HG03135 (cell line): Measurements from ENCODE around the gene KLF3.
"Not testable (repeated sequence)": the region's sequence is repeated elsewhere in the genome, so short reads cannot be mapped to it uniquely, and the experiment has no call there.

Experiments used
- ATAC-seq: cut with Tn5 transposase; IDR thresholded peaks from one replicate; pipeline ENCODE4 v1.9.1; 2021; ENCODE audit warnings: mild to moderate bottlenecking, moderate library complexity; ENCODE audit not compliant: unreplicated experiment

KLF3 gene

DNA sequence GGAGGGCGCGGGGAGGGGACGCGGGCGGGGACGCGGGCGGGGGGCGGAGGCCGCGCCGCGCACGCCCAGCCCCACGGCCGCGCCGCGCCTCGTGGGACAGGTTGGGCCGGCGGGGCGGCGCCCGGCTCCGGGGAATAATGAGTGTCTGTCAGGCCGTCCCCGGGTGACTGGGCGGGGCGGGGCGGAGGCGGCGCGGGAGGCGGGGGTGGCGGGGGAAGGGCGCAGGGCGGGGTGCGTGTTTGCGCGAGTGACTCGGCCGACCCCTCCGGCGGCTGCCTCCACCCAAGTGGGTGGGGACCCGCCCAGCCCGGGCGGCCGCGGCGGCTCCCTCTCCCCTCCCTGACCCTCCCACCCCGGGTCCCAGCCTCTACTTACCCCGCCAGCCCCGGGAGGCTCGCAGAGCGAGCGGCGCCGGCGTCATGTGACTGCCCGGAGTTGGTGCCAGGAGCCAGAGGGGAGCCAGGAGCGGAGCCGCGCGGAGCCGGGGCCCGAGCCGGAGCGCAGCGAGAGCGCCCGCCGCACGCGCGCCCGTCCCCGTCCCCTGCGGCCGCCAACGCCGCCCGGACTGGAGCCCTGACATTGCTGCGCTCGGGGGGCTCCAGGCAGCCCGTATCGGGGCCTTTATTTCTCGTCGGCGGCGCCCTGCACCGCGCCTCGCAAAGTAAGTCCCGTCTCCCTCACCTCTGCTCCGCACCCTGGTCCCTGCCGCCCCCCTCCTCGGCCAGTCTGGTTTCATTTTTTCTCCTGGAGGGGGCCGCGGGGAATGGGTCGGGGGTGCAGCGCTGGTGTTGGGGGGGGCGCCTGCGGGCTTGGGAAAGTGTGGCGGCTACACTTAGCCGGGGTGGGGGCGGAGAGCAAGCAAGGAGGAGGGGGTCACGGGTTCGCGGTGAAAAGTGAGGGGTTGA is at the start of gene KLF3:
Gene KLF3 (plus strand): TSS at position 399 of the 905 bp plus-strand sequence. CDS start 16,427 bp downstream, outside the sequence.
- peak; percentile 74 for ATAC-seq

GRCh38 chr4:38614231-38614630 is 49.8 kb upstream of the KLF3 start:
- ATAC-seq = no peak

GRCh38 chr4:38615847-38616246 is 48.2 kb upstream of the KLF3 start:
- ATAC-seq = no peak

DNA sequence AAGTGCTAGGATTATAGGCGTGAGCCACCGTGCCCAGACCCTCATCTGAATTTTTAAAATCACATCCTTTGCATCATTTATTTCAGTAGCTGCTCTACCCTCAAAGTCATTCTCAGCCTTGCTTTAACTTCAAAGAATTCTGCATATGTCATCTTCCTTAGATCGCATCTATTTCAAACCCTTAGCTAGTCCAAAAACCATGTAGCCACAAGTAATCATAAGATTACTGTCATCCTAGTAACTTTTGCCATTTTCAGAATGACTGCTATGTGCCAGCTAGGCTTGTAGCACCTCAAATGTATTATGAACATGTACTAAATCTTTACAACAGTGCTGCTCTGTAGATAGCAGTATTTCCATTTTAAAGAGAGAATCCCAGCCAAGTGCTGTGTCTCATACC is 45.5 kb upstream of the KLF3 start:
- no peak for ATAC-seq

DNA sequence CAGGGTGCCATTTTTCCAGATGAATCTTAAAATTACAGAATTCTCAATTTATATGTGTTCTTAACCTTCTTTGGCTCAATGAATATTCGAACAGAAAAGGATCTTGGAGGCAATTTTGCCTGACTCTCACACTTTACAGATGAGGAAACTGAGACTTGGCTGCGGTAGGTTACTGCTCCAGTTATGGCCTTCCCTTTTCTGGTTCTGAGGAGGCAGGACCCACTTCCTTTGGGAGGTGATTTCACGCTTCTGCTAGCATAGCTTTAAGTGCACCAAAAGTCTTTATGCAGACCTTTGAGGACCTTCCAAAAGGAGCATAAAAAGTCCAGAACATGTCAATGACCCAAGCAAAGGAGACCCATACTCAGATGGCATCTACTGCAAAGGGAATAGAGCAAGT is 44.7 kb upstream of the KLF3 start:
- ATAC-seq = no peak

DNA sequence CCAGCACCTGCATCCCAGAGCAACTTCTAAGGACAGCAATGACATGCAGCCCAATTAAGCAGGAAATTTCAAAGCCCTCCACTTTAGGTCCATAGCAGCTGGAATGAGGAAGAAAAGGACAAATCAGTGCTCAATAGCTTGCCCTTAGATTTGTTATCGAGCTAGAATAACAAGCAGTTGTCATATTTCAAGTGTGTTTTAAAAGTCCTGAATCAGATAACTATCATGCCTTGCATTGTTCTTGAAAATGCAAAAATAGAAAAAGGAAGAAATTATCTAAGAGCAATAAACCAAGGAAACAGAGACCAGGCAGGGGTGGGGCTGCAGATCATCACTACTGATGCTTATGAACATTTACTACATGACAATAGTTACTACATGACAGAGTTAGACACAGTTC is 43.9 kb upstream of the KLF3 start:
- ATAC-seq = no peak

DNA sequence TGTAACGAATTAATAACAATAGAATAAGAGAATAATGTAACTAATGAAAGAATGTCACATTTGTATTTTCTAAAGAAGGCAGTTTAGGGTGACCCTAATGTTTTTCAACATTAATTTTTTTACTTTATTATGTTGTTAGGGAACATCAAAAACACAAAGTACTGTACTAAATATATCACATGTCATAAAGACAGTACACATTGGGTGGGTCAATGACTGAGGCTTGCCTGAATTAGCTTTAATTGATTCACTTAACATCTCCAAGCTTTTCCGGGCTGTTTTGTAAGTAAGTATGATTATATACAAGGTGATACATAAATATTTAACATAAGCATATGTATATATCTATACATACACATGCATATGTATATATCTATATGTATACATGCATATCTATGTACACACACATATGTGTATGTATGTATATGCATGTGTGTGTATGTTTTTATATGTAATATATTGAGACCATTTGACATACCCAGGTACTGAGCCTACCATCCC is 43.4 kb upstream of the KLF3 start:
- no peak for ATAC-seq

GRCh38 chr4:38621028-38621684 is 42.8 kb upstream of the KLF3 start:
- no peak for ATAC-seq

GRCh38 chr4:38621831-38622230 is 42.2 kb upstream of the KLF3 start:
- ATAC-seq = no peak

DNA sequence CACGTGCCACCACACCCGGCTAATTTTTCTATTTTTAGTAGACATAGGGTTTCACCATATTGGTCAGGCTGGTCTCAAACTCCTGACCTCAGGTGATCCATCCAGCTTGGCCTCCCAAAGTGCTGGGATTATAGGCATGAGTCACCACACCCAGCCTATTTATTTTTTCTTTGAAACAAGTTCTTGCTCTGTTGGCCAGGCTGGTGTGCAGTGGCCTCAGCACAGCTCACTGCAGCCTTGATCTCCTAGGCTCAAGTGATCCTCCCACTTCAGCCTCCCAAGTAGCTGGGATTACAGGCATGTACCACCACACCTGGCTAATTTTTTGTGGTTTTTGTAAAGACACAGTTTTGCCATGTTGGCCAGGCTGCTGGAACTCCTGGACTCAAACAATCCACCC is 41.7 kb upstream of the KLF3 start:
- ATAC-seq = not testable (repeated sequence)

DNA sequence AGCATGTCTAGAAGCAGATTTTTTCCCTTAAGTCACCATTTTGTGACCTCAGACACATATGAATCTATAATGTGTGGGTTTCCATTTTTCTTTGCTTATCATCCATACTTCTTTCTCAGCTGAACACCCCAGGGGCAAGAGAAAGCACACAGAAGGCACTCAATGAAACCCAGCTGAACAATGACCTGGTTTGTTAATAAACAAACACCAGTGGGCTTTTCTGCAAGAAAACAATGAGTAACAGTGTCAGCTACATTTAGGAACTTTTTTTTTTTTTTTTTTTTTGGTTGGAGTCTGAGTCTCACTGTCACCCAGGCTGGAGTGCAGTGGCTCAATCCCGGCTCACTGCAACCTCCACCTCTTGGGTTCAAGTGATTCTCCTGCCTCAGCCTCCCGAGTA is 40.7 kb upstream of the KLF3 start:
- ATAC-seq = no peak

GRCh38 chr4:38624311-38624710 is 39.7 kb upstream of the KLF3 start:
- no peak for ATAC-seq

DNA sequence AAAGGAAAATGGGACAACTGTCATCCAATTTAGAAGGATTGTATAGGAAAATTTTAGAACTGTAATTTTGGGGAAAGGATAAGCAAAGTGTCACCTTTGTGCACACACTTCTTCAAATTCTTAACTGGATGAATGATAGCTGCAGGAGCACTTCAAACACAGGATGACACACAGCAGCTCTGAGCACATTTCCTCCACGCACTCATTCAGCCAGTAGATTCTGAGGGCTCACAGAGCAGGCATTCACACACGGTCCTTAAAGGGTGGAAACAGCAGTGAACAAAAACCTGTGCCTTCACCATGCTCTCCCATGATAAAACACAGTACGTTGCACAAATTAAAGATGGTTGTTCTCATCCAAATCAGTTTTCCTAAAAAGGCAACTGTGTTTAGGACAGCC is 38.5 kb upstream of the KLF3 start:
- ATAC-seq = no peak

- not testable (repeated sequence) for ATAC-seq
Observed at GRCh38 chr4:38626901-38627444, 37.0 kb upstream of the KLF3 start.

GRCh38 chr4:38630519-38630918 is 33.5 kb upstream of the KLF3 start:
- ATAC-seq = no peak

DNA sequence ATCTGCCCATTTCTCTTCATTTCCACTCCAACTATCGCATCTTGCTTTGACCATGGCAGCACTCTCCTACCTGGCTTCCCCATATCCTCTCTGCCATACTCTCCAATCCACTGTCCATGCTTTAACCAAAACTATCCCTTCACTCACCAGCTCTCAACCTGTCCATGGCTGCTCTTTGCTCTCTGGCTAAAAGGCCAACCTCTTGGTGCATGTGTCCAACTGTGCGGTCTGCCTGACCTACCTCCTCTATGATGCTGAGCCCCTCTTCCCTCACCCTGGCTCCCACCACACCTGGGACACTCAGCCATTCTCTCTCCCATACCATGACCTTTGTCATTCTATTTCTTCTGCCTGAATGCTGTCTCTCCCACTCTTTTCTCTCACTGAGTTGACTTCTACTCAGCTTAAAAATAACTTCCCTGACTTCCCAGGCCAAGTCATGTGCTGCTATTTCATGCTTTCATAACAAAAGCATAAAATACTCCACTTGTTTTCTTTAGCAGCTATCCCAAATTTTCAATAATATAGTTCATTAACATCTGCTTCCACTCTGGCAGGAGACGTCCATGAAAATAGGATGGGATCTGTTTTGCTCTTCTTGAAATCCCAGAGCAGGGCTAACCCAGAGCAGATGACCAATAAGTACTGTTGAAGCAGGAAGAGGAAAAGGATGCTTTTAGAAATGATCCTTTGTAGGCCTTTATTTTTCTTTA is 29.8 kb upstream of the KLF3 start:
- no peak for ATAC-seq

GRCh38 chr4:38639242-38639641 is 24.8 kb upstream of the KLF3 start:
- ATAC-seq = no peak

DNA sequence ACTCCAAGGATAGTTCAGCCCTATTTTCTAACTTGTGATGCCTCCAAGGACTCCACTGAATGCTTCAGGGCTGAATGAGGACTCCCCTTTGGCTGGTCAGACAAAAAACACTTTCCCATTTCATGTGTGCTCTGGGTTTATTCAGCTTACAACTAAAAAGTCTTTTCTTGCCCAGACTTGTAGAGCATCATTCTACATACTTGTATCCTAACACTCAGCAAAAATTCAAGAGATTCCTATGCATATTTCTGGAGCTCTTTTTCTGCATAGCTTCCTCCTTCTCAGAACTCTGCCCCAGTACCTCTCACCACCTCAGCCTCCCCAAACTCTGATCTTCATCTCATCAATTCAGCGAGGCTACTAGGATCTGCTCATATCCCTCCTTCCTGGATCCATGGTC is 22.2 kb upstream of the KLF3 start:
- ATAC-seq = no peak

- no peak for ATAC-seq
Observed at GRCh38 chr4:38644201-38644600, 19.8 kb upstream of the KLF3 start.

GRCh38 chr4:38647101-38647819 is 16.7 kb upstream of the KLF3 start:
- no peak for ATAC-seq

- no peak for ATAC-seq
Observed at GRCh38 chr4:38650133-38650532, 13.9 kb upstream of the KLF3 start.
